Esophagus muscularis mucosa (tissue), 4 donors: ENCODE measurements around the gene LMOD1. TPM values are rescaled to one million over a fixed set of nuclear protein-coding genes. Genes with fewer than 3 reads are reported as not detected.

Source experiments
- DNase-seq: peaks from one replicate; pipeline ENCODE4 v3.0.0-alpha.2; 2017; ENCODE audit errors: extremely low spot score
- H3K27ac ChIP-seq, 4 donors: fragments of 200-600 bp; sonication (generic); replicated peaks in 1 of 4; 1 replicate in 3 of 4; 2 replicates in 1 of 4; pipeline ENCODE4 v1.5.1; 2016 to 2019; ENCODE audit warnings: mild to moderate bottlenecking in 1 of 4
- H3K27me3 ChIP-seq, 4 donors: fragments of 200-600 bp; sonication (generic); one replicate each; pipeline versions ENCODE4 v1.5.1 to v1.6.0; 2016 to 2019
- H3K36me3 ChIP-seq, 4 donors: fragments of 200-600 bp; sonication (generic); one replicate each; pipeline ENCODE4 v1.5.1; 2016 to 2019
- H3K4me1 ChIP-seq, 4 donors: fragments of 200-600 bp; sonication (generic); one replicate each; pipeline ENCODE4 v1.5.1; 2016 to 2019
- H3K4me3 ChIP-seq, 4 donors: fragments of 200-600 bp; sonication (generic); 1 replicate in 2 of 4; 2 replicates in 2 of 4; pipeline ENCODE4 v1.5.1; 2016 to 2019; ENCODE audit warnings: mild to moderate bottlenecking in 4 of 4, moderate library complexity in 1 of 4
- H3K9me3 ChIP-seq, 4 donors: fragments of 200-600 bp; sonication (generic); 1 replicate in 3 of 4; 2 replicates in 1 of 4; pipeline ENCODE4 v1.5.1; 2016 to 2019
- EP300 ChIP-seq: sonication (generic); formaldehyde crosslinking; IDR thresholded peaks from one replicate; pipeline ENCODE4 v1.6.1; 2017; ENCODE audit warnings: antibody characterized with exemption
- POLR2A ChIP-seq: fragments of 450-650 bp; IDR thresholded peaks from one replicate; pipeline ENCODE4 v1.6.1; 2017; ENCODE audit warnings: antibody characterized with exemption, moderate library complexity, mild to moderate bottlenecking, low read depth
- WGBS: methylation state at CpG from one replicate; pipeline ENCODE4 v1.1.5; 2018; 5-methylcytosine and 5-hydroxymethylcytosine counted together
- intact Hi-C: fragments of 100-400 bp; cut with DNase I; formaldehyde crosslinking; loops from one replicate; pipeline ENCODE4 v1.15.1; 2023
- small RNA-seq, 3 donors: library from RNA; depleted of rRNA; stranded (forward); fragments of <200 nt; gene quantifications; one replicate each; pipeline ENCODE3, GENCODE V24; 2016
- total RNA-seq, 4 donors: library from RNA; depleted of rRNA; stranded (reverse); fragments of >200 nt; gene quantifications; one replicate each; pipeline versions ENCODE4 v1.1.0 to v1.2.1, GENCODE V29; 2016

LMOD1 gene
- total RNA-seq, 4 donors from 2014 or later, result 1,021 to 1,618 (median 1,290) TPM

- no peak for TF ChIP-seq POLR2A
- no peak for TF ChIP-seq EP300
- no peaks in the 10 kb centered on the region for H3K9me3 ChIP-seq
- H3K27ac ChIP-seq, result no peak overlapping the region
- no peak for DNase-seq
- H3K27me3 ChIP-seq, result no peaks in the 10 kb centered on the region
- peaks cover 20 to 27% (median 24%) of the 10 kb centered on the region in 4 donors for H3K4me1 ChIP-seq
- peaks cover 0 to 29% (median 18%) of the 10 kb centered on the region in 4 donors for H3K36me3 ChIP-seq
- no peak overlapping the region for H3K4me3 ChIP-seq
- intact Hi-C loops, result no loop called here
- WGBS, result 50% methylated on average over 1 of the region's 1 CpG
These were observed 99.2 kb downstream of the LMOD1 start for GRCh38 chr1:201847150-201847549.

Small RNA genes lying within 50 kb of the gene (small RNA-seq; reads per million reads assigned to genes)
- gene MIR6739 (0 reads per million in 3 donors), gene RF00156 (0 reads per million in 3 donors)

Other genes with a start within 250 kb of the LMOD1 start
- gene IPO9, start 117.4 kb downstream of the LMOD1 start, total RNA-seq, result 10 to 100 TPM; 17.4 to 31.8 (median 23.1) TPM
- gene SHISA4, start 57.6 kb downstream of the LMOD1 start, total RNA-seq, result 10 to 100 TPM; 20.3 to 31.0 (median 28.5) TPM
- 10 to 100 TPM; 30.7 to 46.1 (median 32.4) TPM for gene TIMM17A, start 9.0 kb upstream of the LMOD1 start, total RNA-seq
- 10 to 100 TPM; 33.0 to 49.0 (median 44.0) TPM for gene RNPEP, start 36.1 kb upstream of the LMOD1 start, total RNA-seq
- 1 to 10 TPM in 2 of 4 donors, under 1 TPM in 1, not detected in 1; 0.17 to 2.9 (median 1.2) TPM for gene ELF3, start 64.0 kb upstream of the LMOD1 start, total RNA-seq
- gene GPR37L1, start 176.4 kb upstream of the LMOD1 start, total RNA-seq, result under 1 TPM in 3 of 4 donors, not detected in 1; 0.17 to 0.69 (median 0.58) TPM
- 10 to 100 TPM; 41.1 to 60.8 (median 53.6) TPM for gene ARL8A, start 198.2 kb upstream of the LMOD1 start, total RNA-seq
- gene PTPN7, start 214.1 kb upstream of the LMOD1 start, total RNA-seq, result 1 to 10 TPM in 2 of 4 donors, under 1 TPM in 2; 0.78 to 2.5 (median 1.3) TPM
- 1 to 10 TPM in 1 of 4 donors, under 1 TPM in 2, not detected in 1; under 0.01 to 1.2 (median 0.78) TPM for gene LGR6, start 247.3 kb upstream of the LMOD1 start, total RNA-seq